HEK293 (cell line): ENCODE results near the gene UBQLN2.

Source experiments
- CTCF ChIA-PET: fragments of 350-600 bp; formaldehyde crosslinking; extraction: SDS; loops from one replicate; lab custom pipeline; 2021; ENCODE audit warnings: antibody characterized with exemption; lab: Yijun Ruan, JAX
- POLR2A ChIA-PET: fragments of 300-600 bp; formaldehyde crosslinking; extraction: SDS; loops from one replicate; lab custom pipeline; 2020; ENCODE audit warnings: antibody characterized with exemption, inconsistent platforms; lab: Yijun Ruan, JAX
- H3K27ac ChIP-seq: fragments of 200-500 bp; sonication (Bioruptor generic); 2 replicates; pipeline ENCODE4 v1.5.1; 2014; ENCODE audit warnings: low read depth, low read length, control low read depth, inconsistent platforms; ENCODE audit errors: extremely low read depth
- H3K36me3 ChIP-seq, 2 experiments: fragments of 200-500 bp in 1 of 2; sonication (Bioruptor generic) in 1 of 2; 1 replicate in 1 of 2; 2 replicates in 1 of 2; pipeline ENCODE4 v1.5.1; 2014 to 2017; ENCODE audit warnings: inconsistent platforms in 2 of 2, low read length in 2 of 2; ENCODE audit not compliant: control insufficient read depth in 2 of 2, insufficient read depth in 1 of 2
- H3K4me1 ChIP-seq: fragments of 200-500 bp; sonication (Bioruptor generic); 2 replicates; pipeline ENCODE4 v1.5.1; 2014; ENCODE audit warnings: mild to moderate bottlenecking, low read length, inconsistent platforms; ENCODE audit not compliant: control insufficient read depth, insufficient read depth
- H3K4me3 ChIP-seq: 2 replicates; pipeline ENCODE4 v1.5.1; 2011; ENCODE audit warnings: low read depth, mild to moderate bottlenecking, control low read depth, low read length, moderate library complexity
- H3K9me3 ChIP-seq: fragments of 200-500 bp; sonication (Bioruptor generic); 2 replicates; pipeline ENCODE4 v1.5.1; 2014; ENCODE audit warnings: low read depth, low read length, inconsistent platforms; ENCODE audit not compliant: control insufficient read depth, insufficient read depth
- GLI2 ChIP-seq: fragments of 450-650 bp; formaldehyde crosslinking; IDR thresholded peaks from 2 replicates; pipeline ENCODE4; 2017; ENCODE audit warnings: missing biosample characterization, missing genetic modification characterization, low read depth, borderline replicate concordance
- KLF16 ChIP-seq: fragments of 450-650 bp; formaldehyde crosslinking; IDR thresholded peaks from 2 replicates; pipeline ENCODE4 v1.5.1; 2017; ENCODE audit warnings: missing biosample characterization, missing genetic modification characterization
- MYNN ChIP-seq: fragments of 450-650 bp; formaldehyde crosslinking; IDR thresholded peaks from 2 replicates; pipeline ENCODE4 v1.5.1; 2016; ENCODE audit warnings: missing biosample characterization, missing genetic modification characterization, borderline replicate concordance
- SP2 ChIP-seq: fragments of 450-650 bp; formaldehyde crosslinking; IDR thresholded peaks from 2 replicates; pipeline ENCODE4 v1.5.1; 2016; ENCODE audit warnings: missing biosample characterization, missing genetic modification characterization
- ZNF19 ChIP-seq: fragments of 450-650 bp; formaldehyde crosslinking; IDR thresholded peaks from 2 replicates; pipeline ENCODE4; 2016; ENCODE audit warnings: missing biosample characterization, missing genetic modification characterization, low read depth
- ZNF223 ChIP-seq: fragments of 450-650 bp; formaldehyde crosslinking; IDR thresholded peaks from 2 replicates; pipeline ENCODE4 v1.5.1; 2016; ENCODE audit warnings: missing biosample characterization, missing genetic modification characterization
- ZNF350 ChIP-seq: fragments of 450-650 bp; formaldehyde crosslinking; IDR thresholded peaks from 2 replicates; pipeline ENCODE4 v1.5.0; 2017; ENCODE audit warnings: missing biosample characterization, mild to moderate bottlenecking, missing genetic modification characterization
- ZNF354C ChIP-seq: fragments of 450-650 bp; formaldehyde crosslinking; IDR thresholded peaks from 2 replicates; pipeline ENCODE4 v1.5.1; 2016; ENCODE audit warnings: missing biosample characterization, missing genetic modification characterization, low read depth, borderline replicate concordance
- ZNF366 ChIP-seq: fragments of 450-650 bp; formaldehyde crosslinking; conservative IDR thresholded peaks from 2 replicates; pipeline ENCODE4 v1.5.1; 2016; ENCODE audit warnings: missing biosample characterization, missing genetic modification characterization
- ZNF473 ChIP-seq: fragments of 450-650 bp; formaldehyde crosslinking; IDR thresholded peaks from 2 replicates; pipeline ENCODE4 v1.5.1; 2017; ENCODE audit warnings: missing biosample characterization, missing genetic modification characterization
- ZNF549 ChIP-seq: fragments of 450-650 bp; IDR thresholded peaks from 2 replicates; pipeline ENCODE4 v1.5.1; 2018; ENCODE audit warnings: missing biosample characterization, missing genetic modification characterization, mild to moderate bottlenecking, inconsistent platforms, moderate library complexity
- ZNF610 ChIP-seq: fragments of 450-650 bp; formaldehyde crosslinking; IDR thresholded peaks from 2 replicates; pipeline ENCODE4 v1.5.1; 2016; ENCODE audit warnings: missing biosample characterization, missing genetic modification characterization, borderline replicate concordance
- ZNF623 ChIP-seq: fragments of 450-650 bp; formaldehyde crosslinking; IDR thresholded peaks from 2 replicates; pipeline ENCODE4 v1.5.1; 2016; ENCODE audit warnings: missing biosample characterization, missing genetic modification characterization
- ZNF658 ChIP-seq: fragments of 450-650 bp; formaldehyde crosslinking; IDR thresholded peaks from 2 replicates; pipeline ENCODE4; 2016; ENCODE audit warnings: missing biosample characterization, missing genetic modification characterization
- ZNF791 ChIP-seq: fragments of 450-650 bp; formaldehyde crosslinking; IDR thresholded peaks from 2 replicates; pipeline ENCODE4 v1.5.1; 2016; ENCODE audit warnings: missing biosample characterization, missing genetic modification characterization
- TF ChIP-seq, protein P1 (sequence below): fragments of 450-650 bp; formaldehyde crosslinking; IDR thresholded peaks from 2 replicates; pipeline ENCODE4 v1.5.1; 2016; ENCODE audit warnings: missing biosample characterization, missing genetic modification characterization
- TF ChIP-seq, protein P2 (sequence below): fragments of 450-650 bp; formaldehyde crosslinking; IDR thresholded peaks from 2 replicates; pipeline ENCODE4 v1.5.1; 2016; ENCODE audit warnings: missing biosample characterization, missing genetic modification characterization
- TF ChIP-seq, protein P3 (sequence below): fragments of 450-650 bp; formaldehyde crosslinking; IDR thresholded peaks from 2 replicates; pipeline ENCODE4 v1.5.1; 2016; ENCODE audit warnings: missing biosample characterization, missing genetic modification characterization, borderline replicate concordance
- TF ChIP-seq, protein P4 (sequence below): fragments of 450-650 bp; formaldehyde crosslinking; IDR thresholded peaks from 2 replicates; pipeline ENCODE4 v1.5.1; 2016; ENCODE audit warnings: missing biosample characterization, missing genetic modification characterization

Gene UBQLN2

DNA sequence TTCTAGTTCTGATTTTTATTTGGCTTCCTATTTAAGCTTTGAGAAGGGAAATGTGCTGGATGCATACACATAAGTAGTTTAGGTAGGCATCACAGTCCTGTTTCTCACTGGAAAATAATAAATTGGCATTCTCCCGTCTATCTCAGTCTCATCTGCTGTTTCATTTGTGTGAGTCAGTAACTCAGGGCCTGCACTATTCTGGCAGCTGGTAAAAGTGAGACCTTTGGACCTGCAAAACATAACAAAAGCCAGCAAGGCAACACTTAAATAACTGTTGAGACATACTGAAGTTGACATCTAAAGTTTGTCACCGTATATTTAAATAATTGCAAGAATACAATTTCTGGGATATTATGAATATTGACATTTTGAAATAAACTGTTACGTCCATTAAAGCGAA, 8.6 kb upstream of the UBQLN2 start:
- CTCF ChIA-PET: no interaction called here
- POLR2A ChIA-PET: no interaction called here
- Histone ChIP-seq H3K4me3 (no peak overlapping the region), H3K36me3 (no peaks in the 10 kb centered on the region), H3K4me1 (no peaks in the 10 kb centered on the region), H3K9me3 (no peaks in the 10 kb centered on the region), H3K27ac (no peak overlapping the region)
- TF ChIP-seq, protein P1, sequence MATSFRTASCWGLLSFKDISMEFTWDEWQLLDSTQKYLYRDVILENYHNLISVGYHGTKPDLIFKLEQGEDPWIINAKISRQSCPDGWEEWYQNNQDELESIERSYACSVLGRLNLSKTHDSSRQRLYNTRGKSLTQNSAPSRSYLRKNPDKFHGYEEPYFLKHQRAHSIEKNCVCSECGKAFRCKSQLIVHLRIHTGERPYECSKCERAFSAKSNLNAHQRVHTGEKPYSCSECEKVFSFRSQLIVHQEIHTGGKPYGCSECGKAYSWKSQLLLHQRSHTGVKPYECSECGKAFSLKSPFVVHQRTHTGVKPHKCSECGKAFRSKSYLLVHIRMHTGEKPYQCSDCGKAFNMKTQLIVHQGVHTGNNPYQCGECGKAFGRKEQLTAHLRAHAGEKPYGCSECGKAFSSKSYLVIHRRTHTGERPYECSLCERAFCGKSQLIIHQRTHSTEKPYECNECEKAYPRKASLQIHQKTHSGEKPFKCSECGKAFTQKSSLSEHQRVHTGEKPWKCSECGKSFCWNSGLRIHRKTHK (tag by site-specific recombination): no peak
- TF ChIP-seq ZNF473 (tag by site-specific recombination) (no peak), ZNF350 (no peak), ZNF658 (tag by site-specific recombination) (no peak), GLI2 (no peak), SP2 (tag by site-specific recombination) (no peak), ZNF19 (tag by site-specific recombination) (no peak), KLF16 (tag by site-specific recombination) (no peak), ZNF223 (tag by site-specific recombination) (no peak), ZNF549 (tag by site-specific recombination) (no peak), ZNF610 (tag by site-specific recombination) (no peak), MYNN (tag by site-specific recombination) (no peak), ZNF354C (tag by site-specific recombination) (no peak), ZNF366 (tag by site-specific recombination) (no peak), ZNF623 (tag by site-specific recombination) (no peak), ZNF791 (tag by site-specific recombination) (no peak)
- TF ChIP-seq, protein P2, sequence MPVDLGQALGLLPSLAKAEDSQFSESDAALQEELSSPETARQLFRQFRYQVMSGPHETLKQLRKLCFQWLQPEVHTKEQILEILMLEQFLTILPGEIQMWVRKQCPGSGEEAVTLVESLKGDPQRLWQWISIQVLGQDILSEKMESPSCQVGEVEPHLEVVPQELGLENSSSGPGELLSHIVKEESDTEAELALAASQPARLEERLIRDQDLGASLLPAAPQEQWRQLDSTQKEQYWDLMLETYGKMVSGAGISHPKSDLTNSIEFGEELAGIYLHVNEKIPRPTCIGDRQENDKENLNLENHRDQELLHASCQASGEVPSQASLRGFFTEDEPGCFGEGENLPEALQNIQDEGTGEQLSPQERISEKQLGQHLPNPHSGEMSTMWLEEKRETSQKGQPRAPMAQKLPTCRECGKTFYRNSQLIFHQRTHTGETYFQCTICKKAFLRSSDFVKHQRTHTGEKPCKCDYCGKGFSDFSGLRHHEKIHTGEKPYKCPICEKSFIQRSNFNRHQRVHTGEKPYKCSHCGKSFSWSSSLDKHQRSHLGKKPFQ: no peak
- TF ChIP-seq, protein P3, sequence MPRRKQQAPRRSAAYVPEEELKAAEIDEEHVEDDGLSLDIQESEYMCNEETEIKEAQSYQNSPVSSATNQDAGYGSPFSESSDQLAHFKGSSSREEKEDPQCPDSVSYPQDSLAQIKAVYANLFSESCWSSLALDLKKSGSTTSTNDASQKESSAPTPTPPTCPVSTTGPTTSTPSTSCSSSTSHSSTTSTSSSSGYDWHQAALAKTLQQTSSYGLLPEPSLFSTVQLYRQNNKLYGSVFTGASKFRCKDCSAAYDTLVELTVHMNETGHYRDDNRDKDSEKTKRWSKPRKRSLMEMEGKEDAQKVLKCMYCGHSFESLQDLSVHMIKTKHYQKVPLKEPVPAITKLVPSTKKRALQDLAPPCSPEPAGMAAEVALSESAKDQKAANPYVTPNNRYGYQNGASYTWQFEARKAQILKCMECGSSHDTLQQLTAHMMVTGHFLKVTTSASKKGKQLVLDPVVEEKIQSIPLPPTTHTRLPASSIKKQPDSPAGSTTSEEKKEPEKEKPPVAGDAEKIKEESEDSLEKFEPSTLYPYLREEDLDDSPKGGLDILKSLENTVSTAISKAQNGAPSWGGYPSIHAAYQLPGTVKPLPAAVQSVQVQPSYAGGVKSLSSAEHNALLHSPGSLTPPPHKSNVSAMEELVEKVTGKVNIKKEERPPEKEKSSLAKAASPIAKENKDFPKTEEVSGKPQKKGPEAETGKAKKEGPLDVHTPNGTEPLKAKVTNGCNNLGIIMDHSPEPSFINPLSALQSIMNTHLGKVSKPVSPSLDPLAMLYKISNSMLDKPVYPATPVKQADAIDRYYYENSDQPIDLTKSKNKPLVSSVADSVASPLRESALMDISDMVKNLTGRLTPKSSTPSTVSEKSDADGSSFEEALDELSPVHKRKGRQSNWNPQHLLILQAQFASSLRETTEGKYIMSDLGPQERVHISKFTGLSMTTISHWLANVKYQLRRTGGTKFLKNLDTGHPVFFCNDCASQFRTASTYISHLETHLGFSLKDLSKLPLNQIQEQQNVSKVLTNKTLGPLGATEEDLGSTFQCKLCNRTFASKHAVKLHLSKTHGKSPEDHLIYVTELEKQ: no peak
- TF ChIP-seq, protein P4, sequence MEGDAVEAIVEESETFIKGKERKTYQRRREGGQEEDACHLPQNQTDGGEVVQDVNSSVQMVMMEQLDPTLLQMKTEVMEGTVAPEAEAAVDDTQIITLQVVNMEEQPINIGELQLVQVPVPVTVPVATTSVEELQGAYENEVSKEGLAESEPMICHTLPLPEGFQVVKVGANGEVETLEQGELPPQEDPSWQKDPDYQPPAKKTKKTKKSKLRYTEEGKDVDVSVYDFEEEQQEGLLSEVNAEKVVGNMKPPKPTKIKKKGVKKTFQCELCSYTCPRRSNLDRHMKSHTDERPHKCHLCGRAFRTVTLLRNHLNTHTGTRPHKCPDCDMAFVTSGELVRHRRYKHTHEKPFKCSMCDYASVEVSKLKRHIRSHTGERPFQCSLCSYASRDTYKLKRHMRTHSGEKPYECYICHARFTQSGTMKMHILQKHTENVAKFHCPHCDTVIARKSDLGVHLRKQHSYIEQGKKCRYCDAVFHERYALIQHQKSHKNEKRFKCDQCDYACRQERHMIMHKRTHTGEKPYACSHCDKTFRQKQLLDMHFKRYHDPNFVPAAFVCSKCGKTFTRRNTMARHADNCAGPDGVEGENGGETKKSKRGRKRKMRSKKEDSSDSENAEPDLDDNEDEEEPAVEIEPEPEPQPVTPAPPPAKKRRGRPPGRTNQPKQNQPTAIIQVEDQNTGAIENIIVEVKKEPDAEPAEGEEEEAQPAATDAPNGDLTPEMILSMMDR: no peak
